A549 (cell line): Measurements from ENCODE around the gene LYPD6. TPM values are rescaled to one million over a fixed set of nuclear protein-coding genes. Genes with fewer than 3 reads are reported as not detected.

Source experiments
- ATAC-seq, 2 experiments: fragments of 200-7000 bp in 1 of 2; fragments of >200 bp in 1 of 2; cut with Nextera tagmentation in 1 of 2; cut with Tn5 transposase in 1 of 2; 3 replicates each; pipeline versions ENCODE4 v1.8.0 to v1.9.1; 2018 to 2020; ENCODE audit warnings: mild to moderate bottlenecking in 1 of 2, moderate library complexity in 1 of 2
- CTCF ChIA-PET: fragments of 300-600 bp; sonication (Branson Sonifier 250); formaldehyde crosslinking; extraction: SDS; loops from one replicate; lab custom pipeline; 2021; ENCODE audit warnings: antibody characterized with exemption, inconsistent platforms; lab: Yijun Ruan, JAX
- POLR2A ChIA-PET: fragments of 350-600 bp; formaldehyde crosslinking; extraction: SDS; loops from one replicate; lab custom pipeline; 2021; ENCODE audit warnings: antibody characterized with exemption, inconsistent platforms; lab: Yijun Ruan, JAX
- DNase-seq, 2 experiments: peaks; one replicate each; pipeline versions ENCODE4 v3.0.0 to v3.0.0-alpha.2; 2011 to 2016; ENCODE audit warnings: low read depth in 1 of 2, low spot score in 1 of 2
- FAIRE-seq: peaks from 2 replicates; lab custom pipeline; 2011; peaks lifted over from hg19 to GRCh38; lab: Jason Lieb, UNC
- H3K27ac ChIP-seq, 2 experiments: fragments of >200 bp; sonication (Bioruptor Twin); formaldehyde crosslinking; 3 replicates each; pipeline ENCODE4 v1.5.1; 2016 to 2017
- H3K4me1 ChIP-seq: fragments of >200 bp; sonication (Bioruptor Twin); formaldehyde crosslinking; 3 replicates; pipeline ENCODE4 v1.6.1; 2016
- H3K4me2 ChIP-seq: fragments of >200 bp; sonication (Bioruptor Twin); formaldehyde crosslinking; 3 replicates; pipeline ENCODE4 v1.6.1; 2016
- H3K4me3 ChIP-seq: fragments of >200 bp; sonication (Bioruptor Twin); formaldehyde crosslinking; 3 replicates; pipeline ENCODE4 v1.5.1; 2016
- H3K9me3 ChIP-seq: fragments of >200 bp; sonication (Bioruptor Twin); formaldehyde crosslinking; 3 replicates; pipeline ENCODE4 v1.6.1; 2016
- EHF ChIP-seq: fragments of 250-450 bp; sonication (Bioruptor Pico); IDR thresholded peaks from 2 replicates; pipeline ENCODE4 v1.5.0; 2020; ENCODE audit warnings: mild to moderate bottlenecking
- ESRRA ChIP-seq: fragments of 150-350 bp; IDR thresholded peaks from 2 replicates; pipeline ENCODE4 v1.6.1; 2014; ENCODE audit warnings: mild to moderate bottlenecking, low read length, borderline replicate concordance
- FOSL2 ChIP-seq, 2 experiments: fragments of 450-650 bp in 1 of 2; fragments of >200 bp in 1 of 2; sonication (Bioruptor Twin) in 1 of 2; formaldehyde crosslinking; IDR thresholded peaks; 2 replicates each; pipeline versions ENCODE4 v1.5.0 to v1.6.1; 2016 to 2020; ENCODE audit warnings: mild to moderate bottlenecking in 1 of 2, moderate library complexity in 1 of 2
- HDAC2 ChIP-seq: fragments of 200-600 bp; sonication (generic); IDR thresholded peaks from 2 replicates; pipeline ENCODE4 v1.6.1; 2016
- HEYL ChIP-seq: fragments of 250-450 bp; sonication (Bioruptor Pico); IDR thresholded peaks from 2 replicates; pipeline ENCODE4 v1.8.0; 2021; ENCODE audit warnings: mild to moderate bottlenecking, moderate library complexity
- HOXA7 ChIP-seq: fragments of 250-450 bp; sonication (Bioruptor Pico); IDR thresholded peaks from 2 replicates; pipeline ENCODE4 v1.5.0; 2020; ENCODE audit warnings: mild to moderate bottlenecking, moderate library complexity
- JUN ChIP-seq, 2 experiments: fragments of >200 bp; sonication (Bioruptor Twin); formaldehyde crosslinking; IDR thresholded peaks; 2 replicates in 1 of 2; 3 replicates in 1 of 2; pipeline ENCODE4 v1.6.1; 2016 to 2017
- JUNB ChIP-seq: fragments of >200 bp; sonication (Bioruptor Twin); formaldehyde crosslinking; IDR thresholded peaks from 2 replicates; pipeline ENCODE4 v1.6.1; 2016
- KDM1A ChIP-seq: fragments of 200-600 bp; sonication (generic); IDR thresholded peaks from 2 replicates; pipeline ENCODE4 v1.6.1; 2016; ENCODE audit warnings: low read depth, mild to moderate bottlenecking
- KDM5A ChIP-seq: fragments of 200-600 bp; sonication (generic); IDR thresholded peaks from 2 replicates; pipeline ENCODE4 v1.6.1; 2016; ENCODE audit warnings: antibody characterized with exemption, mild to moderate bottlenecking
- MAFK ChIP-seq: fragments of 450-650 bp; IDR thresholded peaks from 2 replicates; pipeline ENCODE4 v1.6.1; 2014; ENCODE audit not compliant: partially characterized antibody
- NFE2L2 ChIP-seq: fragments of 150-350 bp; conservative IDR thresholded peaks from 2 replicates; pipeline ENCODE4 v1.6.1; 2014; ENCODE audit warnings: low read length
- NPAS2 ChIP-seq: fragments of 250-450 bp; sonication (Bioruptor Pico); IDR thresholded peaks from 2 replicates; pipeline ENCODE4 v1.8.0; 2022; ENCODE audit warnings: mild to moderate bottlenecking, moderate library complexity, borderline replicate concordance
- NR3C1 ChIP-seq: fragments of >200 bp; sonication (Bioruptor Twin); formaldehyde crosslinking; IDR thresholded peaks from 3 replicates; pipeline ENCODE4 v1.6.1; 2017
- PHF8 ChIP-seq: fragments of 200-600 bp; sonication (generic); IDR thresholded peaks from 2 replicates; pipeline ENCODE4 v1.6.1; 2016; ENCODE audit warnings: low read depth, mild to moderate bottlenecking, antibody characterized with exemption, moderate library complexity, borderline replicate concordance
- POLR2A ChIP-seq: IDR thresholded peaks from 2 replicates; pipeline ENCODE4 v1.6.1; 2012; ENCODE audit warnings: mild to moderate bottlenecking, low read length
- RCOR1 ChIP-seq: fragments of 150-350 bp; IDR thresholded peaks from 2 replicates; pipeline ENCODE4 v1.6.1; 2014; ENCODE audit warnings: antibody characterized with exemption, low read length, low read depth
- RFX5 ChIP-seq: fragments of 450-650 bp; IDR thresholded peaks from 2 replicates; pipeline ENCODE4 v1.7.1; 2014; ENCODE audit warnings: antibody characterized with exemption, mild to moderate bottlenecking, moderate library complexity
- SMC3 ChIP-seq: fragments of >200 bp; sonication (Bioruptor Twin); formaldehyde crosslinking; IDR thresholded peaks from 3 replicates; pipeline ENCODE4 v1.6.1; 2018; ENCODE audit warnings: inconsistent platforms
- SREBF2 ChIP-seq: fragments of 450-650 bp; IDR thresholded peaks from 2 replicates; pipeline ENCODE4 v1.6.1; 2014; ENCODE audit warnings: mild to moderate bottlenecking, moderate library complexity
- TP53 ChIP-seq: fragments of 250-450 bp; sonication (Bioruptor Pico); IDR thresholded peaks from 2 replicates; pipeline ENCODE4 v1.5.0; 2021; ENCODE audit warnings: mild to moderate bottlenecking, moderate library complexity
- ZNF302 ChIP-seq: fragments of 250-450 bp; sonication (Bioruptor Pico); IDR thresholded peaks from 2 replicates; pipeline ENCODE4 v1.9.0; 2021; ENCODE audit warnings: inconsistent platforms, mild to moderate bottlenecking, moderate library complexity
- ZSCAN20 ChIP-seq: fragments of 250-450 bp; sonication (Bioruptor Pico); IDR thresholded peaks from 2 replicates; pipeline ENCODE4 v1.8.0; 2022; ENCODE audit warnings: mild to moderate bottlenecking, moderate library complexity
- WGBS: methylation state at CpG from one replicate; pipeline ENCODE4 v1.1.6; 2017; ENCODE audit errors: missing lambda C conversion rate; 5-methylcytosine and 5-hydroxymethylcytosine counted together
- polyA plus RNA-seq, 4 experiments: library from polyadenylated mRNA; depleted of rRNA in 3 of 4; stranded (reverse); fragments of >200 nt; fragmentation: RNase III in 1 of 4; extraction: RNeasy Plus Mini Kit Qiagen cat#74134 plus additional on column Dnase treatment in 1 of 4; gene quantifications; 2 replicates in 3 of 4; 3 replicates in 1 of 4; pipeline ENCODE4 v1.2.3, GENCODE V29; 2011 to 2017
- TF ChIP-seq, protein P1 (sequence below): fragments of >200 bp; sonication (Bioruptor Twin); formaldehyde crosslinking; IDR thresholded peaks from 3 replicates; pipeline ENCODE4 v1.6.1; 2016
- TF ChIP-seq, protein P2 (sequence below): fragments of >200 bp; sonication (Bioruptor Twin); formaldehyde crosslinking; IDR thresholded peaks from 2 replicates; pipeline ENCODE4 v1.6.1; 2016

The LYPD6 gene
- polyA plus RNA-seq, 2 of the 4 experiments (the other 2 are of a cell fraction): 0.08 to 0.09 TPM

DNA sequence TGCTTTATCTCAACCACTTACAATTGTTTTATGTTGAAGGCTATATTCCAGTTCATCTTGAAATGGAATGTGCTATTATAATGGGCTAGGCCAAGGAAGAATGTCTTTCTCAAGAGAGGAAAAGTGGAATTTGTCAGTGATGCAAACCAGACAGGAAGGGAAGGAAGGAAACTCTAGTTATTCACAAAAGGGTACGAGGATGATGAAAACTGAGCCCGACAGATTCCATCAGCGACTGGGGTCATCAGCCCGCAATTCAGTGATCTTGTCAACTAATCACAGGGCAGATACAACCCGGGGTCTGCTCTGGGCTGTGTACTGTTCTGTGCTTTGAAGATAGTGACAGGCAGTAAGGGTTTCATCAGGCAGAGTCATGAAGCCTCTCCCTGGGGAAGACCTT, 23.4 kb upstream of the LYPD6 start:
- Histone ChIP-seq H3K4me2 (no peak overlapping the region), H3K9me3 (no peaks in the 10 kb centered on the region), H3K4me3 (no peak overlapping the region), H3K4me1 (no peaks in the 10 kb centered on the region), H3K27ac (no peak overlapping the region)
- no peak for ATAC-seq
- CTCF ChIA-PET: no interaction called here
- no peak for DNase-seq
- TF ChIP-seq MAFK (no peak), JUNB (no peak), NR3C1 (no peak), RCOR1 (no peak)
- 15% methylated on average over 5 of the region's 5 CpGs for WGBS
- POLR2A ChIA-PET: no interaction called here
- no peak for FAIRE-seq

- ChIA-PET POLR2A (no interaction called here), CTCF (interaction anchor here (1.0 to 1.7 kb wide), 3 partner anchors 14 to 1929 kb away, joined by 3 to 4 read pairs (median 3); no protein-coding TSS in a partner anchor)
- DNase-seq (no peak), ATAC-seq (no peak), FAIRE-seq (no peak)
- Histone ChIP-seq H3K9me3 (no peaks in the 10 kb centered on the region), H3K4me1 (no peaks in the 10 kb centered on the region), H3K27ac (no peak overlapping the region), H3K4me3 (no peak overlapping the region), H3K4me2 (no peak overlapping the region)
- 5% methylated on average over 6 of the region's 11 CpGs for WGBS
- TF ChIP-seq MAFK: no peak
- no peak for TF ChIP-seq ZNF302
- TF ChIP-seq NFE2L2: no peak
- TF ChIP-seq RCOR1: no peak
- TF ChIP-seq, protein P1, sequence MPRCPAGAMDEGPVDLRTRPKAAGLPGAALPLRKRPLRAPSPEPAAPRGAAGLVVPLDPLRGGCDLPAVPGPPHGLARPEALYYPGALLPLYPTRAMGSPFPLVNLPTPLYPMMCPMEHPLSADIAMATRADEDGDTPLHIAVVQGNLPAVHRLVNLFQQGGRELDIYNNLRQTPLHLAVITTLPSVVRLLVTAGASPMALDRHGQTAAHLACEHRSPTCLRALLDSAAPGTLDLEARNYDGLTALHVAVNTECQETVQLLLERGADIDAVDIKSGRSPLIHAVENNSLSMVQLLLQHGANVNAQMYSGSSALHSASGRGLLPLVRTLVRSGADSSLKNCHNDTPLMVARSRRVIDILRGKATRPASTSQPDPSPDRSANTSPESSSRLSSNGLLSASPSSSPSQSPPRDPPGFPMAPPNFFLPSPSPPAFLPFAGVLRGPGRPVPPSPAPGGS: no peak
- TF ChIP-seq FOSL2 (IDR thresholded peaks at IDR 0.05): no peak
- TF ChIP-seq FOSL2 (CRISPR knock-in tag; IDR thresholded peaks at IDR 0.05): no peak
- no peak for TF ChIP-seq SREBF2
- no peak for TF ChIP-seq HEYL (CRISPR knock-in tag)
- no peak for TF ChIP-seq KDM5A
- TF ChIP-seq HOXA7 (CRISPR knock-in tag): no peak
These were observed 20.0 kb upstream of the LYPD6 start for GRCh38 chr2:149310349-149310748.

DNA sequence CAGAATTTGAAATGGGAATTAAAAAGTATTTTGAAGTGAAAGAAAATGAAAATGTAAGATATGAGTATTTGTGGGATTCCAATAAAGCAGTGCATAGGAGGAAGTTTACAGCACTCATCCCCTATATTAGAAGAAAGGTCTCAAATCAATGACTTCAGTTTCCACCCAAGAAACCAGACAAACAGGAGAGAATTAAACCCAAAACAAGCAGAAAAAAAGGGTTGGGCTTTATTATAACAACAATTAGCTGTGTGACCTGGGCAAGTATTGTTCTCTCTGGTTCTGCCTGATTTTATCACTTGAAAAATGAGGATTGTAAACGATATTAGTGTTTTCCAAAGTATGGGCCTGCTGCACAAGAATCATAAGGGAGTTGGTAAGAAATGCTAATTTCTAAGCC, 18.3 kb upstream of the LYPD6 start:
- no peaks in the 10 kb centered on the region for H3K9me3 ChIP-seq
- CTCF ChIA-PET: interaction anchor here (1.3 to 2.6 kb wide), 2 partner anchors 13 to 295 kb away, joined by 6 read pairs; no protein-coding TSS in a partner anchor
- POLR2A ChIA-PET: no interaction called here
- WGBS: 0% methylated on average over 1 of the region's 1 CpG
- ATAC-seq (no peak), DNase-seq (no peak), FAIRE-seq (no peak)
- no peak overlapping the region for H3K4me2 ChIP-seq
- H3K4me3 ChIP-seq: no peak overlapping the region
- H3K27ac ChIP-seq: no peak overlapping the region
- no peaks in the 10 kb centered on the region for H3K4me1 ChIP-seq
- TF ChIP-seq JUN (IDR thresholded peaks at IDR 0.05) (no peak), HEYL (CRISPR knock-in tag) (no peak), NFE2L2 (no peak), TP53 (CRISPR knock-in tag) (no peak), RCOR1 (no peak), NPAS2 (CRISPR knock-in tag) (no peak), EHF (CRISPR knock-in tag) (no peak), SMC3 (no peak), RFX5 (no peak), ZSCAN20 (no peak), PHF8 (no peak), KDM1A (no peak), POLR2A (no peak), MAFK (no peak), ESRRA (no peak), ZNF302 (no peak), HDAC2 (no peak), HOXA7 (CRISPR knock-in tag) (no peak)
- TF ChIP-seq, protein P2, sequence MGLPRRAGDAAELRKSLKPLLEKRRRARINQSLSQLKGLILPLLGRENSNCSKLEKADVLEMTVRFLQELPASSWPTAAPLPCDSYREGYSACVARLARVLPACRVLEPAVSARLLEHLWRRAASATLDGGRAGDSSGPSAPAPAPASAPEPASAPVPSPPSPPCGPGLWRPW: no peak
- TF ChIP-seq, all 56 proteins: peak for 0
